Effector CD8-positive, alpha-beta T cell (primary cell): ENCODE data around the gene ZSCAN21.

ENCODE experiments used
- DNase-seq: peaks from one replicate; lab custom pipeline; 2025; lab: John Stamatoyannopoulos, UW

Gene ZSCAN21

GRCh38 chr7:100100420-100101015, 50.9 kb downstream of the ZSCAN21 start:
- peak; percentile 87 for DNase-seq

GRCh38 chr7:100101016-100101862, 51.7 kb downstream of the ZSCAN21 start, which contains the start of the genes AP4M1 and MCM7:
TSS of gene AP4M1 (plus strand) at chr7:100101643. CDS start at chr7:100101715, 72 bp downstream.
TSS of gene MCM7 (minus strand) at chr7:100101397. CDS start at chr7:100101294, 103 bp downstream.
- DNase-seq: peak; percentile 93

- DNase-seq: no peak
These were observed 53.6 kb downstream of the ZSCAN21 start for GRCh38 chr7:100102950-100103840.

- DNase-seq: no peak
These were observed 56.0 kb downstream of the ZSCAN21 start for GRCh38 chr7:100105534-100105933.

- DNase-seq: no peak
These were observed 57.1 kb downstream of the ZSCAN21 start for GRCh38 chr7:100106633-100107032.

GRCh38 chr7:100107125-100107737, 57.7 kb downstream of the ZSCAN21 start:
- DNase-seq: no peak

- no peak for DNase-seq
These were observed 58.3 kb downstream of the ZSCAN21 start for GRCh38 chr7:100107890-100108289.

GRCh38 chr7:100109521-100110163, 60.1 kb downstream of the ZSCAN21 start:
- DNase-seq: no peak

- no peak for DNase-seq
These were observed 61.6 kb downstream of the ZSCAN21 start for GRCh38 chr7:100111156-100111555.

- DNase-seq: no peak
These were observed 62.3 kb downstream of the ZSCAN21 start for GRCh38 chr7:100111914-100112313.
